MM.1S (cell line): Measurements from ENCODE around the gene SELENON.

ENCODE experiments used
- DNase-seq: peaks from one replicate; pipeline ENCODE4 v3.0.0-alpha.2; 2015
- H2AFZ ChIP-seq: fragments of 300-600 bp; sonication (generic); 2 replicates; pipeline ENCODE4 v1.6.0; 2016; ENCODE audit warnings: antibody characterized with exemption, low read length
- H3F3A ChIP-seq: fragments of 300-600 bp; sonication (generic); 2 replicates; pipeline ENCODE4 v1.6.1; 2016; ENCODE audit warnings: mild to moderate bottlenecking, antibody characterized with exemption, low read length, moderate library complexity, mixed read lengths; ENCODE audit not compliant: insufficient read depth
- H3K27ac ChIP-seq: fragments of 300-600 bp; sonication (generic); 2 replicates; pipeline ENCODE4 v1.5.1; 2016; ENCODE audit warnings: mild to moderate bottlenecking, low read length
- H3K27me3 ChIP-seq: fragments of 300-600 bp; sonication (generic); replicated peaks from 2 replicates; pipeline ENCODE4 v1.6.0; 2016; ENCODE audit warnings: low read length; ENCODE audit not compliant: insufficient read depth
- H3K36me3 ChIP-seq: fragments of 300-600 bp; sonication (generic); replicated peaks from 2 replicates; pipeline ENCODE4 v1.6.1; 2016; ENCODE audit warnings: mild to moderate bottlenecking, low read length, mixed read lengths; ENCODE audit not compliant: insufficient read depth
- H3K4me1 ChIP-seq: fragments of 300-600 bp; sonication (generic); 2 replicates; pipeline ENCODE4 v1.6.1; 2016; ENCODE audit warnings: low read length, mixed read lengths
- H3K4me2 ChIP-seq: fragments of 300-600 bp; sonication (generic); 2 replicates; pipeline ENCODE4 v1.6.0; 2016; ENCODE audit warnings: low read depth, low read length
- H3K4me3 ChIP-seq: fragments of 300-600 bp; sonication (generic); 2 replicates; pipeline ENCODE4 v1.5.1; 2016; ENCODE audit warnings: low read length, mixed read lengths
- H3K79me2 ChIP-seq: fragments of 300-600 bp; sonication (generic); 2 replicates; pipeline ENCODE4 v1.6.1; 2016; ENCODE audit warnings: mixed run types, low read length, mixed read lengths
- H3K9ac ChIP-seq: fragments of 300-600 bp; sonication (generic); 2 replicates; pipeline ENCODE4 v1.6.1; 2016; ENCODE audit warnings: low read length, mixed read lengths
- H3K9me2 ChIP-seq: fragments of 300-600 bp; sonication (generic); replicated peaks from 2 replicates; pipeline ENCODE4 v1.6.1; 2016; ENCODE audit warnings: mild to moderate bottlenecking, low read length, mixed read lengths; ENCODE audit not compliant: insufficient read depth
- H3K9me3 ChIP-seq: fragments of 300-600 bp; sonication (generic); replicated peaks from 2 replicates; pipeline ENCODE4 v1.6.1; 2016; ENCODE audit warnings: mild to moderate bottlenecking, low read length, mixed read lengths; ENCODE audit not compliant: insufficient read depth
- H4K20me1 ChIP-seq: fragments of 300-600 bp; sonication (generic); 2 replicates; pipeline ENCODE4 v1.6.1; 2016; ENCODE audit warnings: mild to moderate bottlenecking, low read length, moderate library complexity, mixed read lengths; ENCODE audit not compliant: insufficient read depth
- EZH2 ChIP-seq: fragments of 300-600 bp; sonication (generic); optimal IDR thresholded peaks from 2 replicates; pipeline ENCODE3; 2017; ENCODE audit warnings: low read depth, mild to moderate bottlenecking, antibody characterized with exemption, low read length, mixed read lengths
- EZH2phosphoT487 ChIP-seq: fragments of 300-600 bp; sonication (generic); IDR thresholded peaks from 2 replicates; pipeline ENCODE4 v1.6.1; 2018; ENCODE audit warnings: antibody characterized with exemption, low read length
- TF ChIP-seq, protein P1 (sequence below): fragments of 300-600 bp; sonication (generic); IDR thresholded peaks from 2 replicates; pipeline ENCODE4 v1.5.1; 2016; ENCODE audit warnings: antibody characterized with exemption, low read length, mixed read lengths

SELENON gene

DNA sequence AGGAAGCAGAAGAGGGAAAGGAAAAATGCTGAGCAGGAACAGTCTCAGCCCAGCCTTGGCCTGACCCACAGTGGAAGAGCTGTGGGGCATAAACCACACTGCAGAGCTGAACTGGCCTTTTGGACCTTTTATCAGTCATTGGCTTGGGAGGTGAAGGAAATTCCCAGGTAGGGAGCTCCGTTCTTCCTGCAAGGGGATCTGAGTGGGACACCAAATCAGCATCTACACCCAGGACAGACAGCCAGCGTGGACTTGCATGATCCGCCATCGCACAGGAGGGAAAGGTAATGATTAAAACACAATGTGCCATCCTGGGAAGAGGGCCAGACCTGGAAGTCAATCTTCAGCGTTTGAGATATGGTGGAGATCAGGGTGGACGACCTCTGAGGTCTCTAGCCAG lies 18.6 kb downstream of the SELENON start:
- Histone ChIP-seq H2AFZ (no peak overlapping the region), H3K27me3 (no peaks in the 10 kb centered on the region), H3K27ac (no peak overlapping the region), H3K4me3 (no peak overlapping the region), H3K4me1 (peaks cover 11% of the 10 kb centered on the region), H3K79me2 (peaks cover 19% of the 10 kb centered on the region), H3K36me3 (no peaks in the 10 kb centered on the region), H4K20me1 (no peaks in the 10 kb centered on the region), H3K4me2 (peak overlapping the region; percentile 91; the same call in 1 of the 2 replicates), H3F3A (peaks cover 15% of the 10 kb centered on the region; the same call in 1 of the 2 replicates), H3K9me2 (no peaks in the 10 kb centered on the region), H3K9ac (no peak overlapping the region), H3K9me3 (no peaks in the 10 kb centered on the region)
- TF ChIP-seq EZH2 (no peak), EZH2phosphoT487 (no peak)
- TF ChIP-seq, protein P1, sequence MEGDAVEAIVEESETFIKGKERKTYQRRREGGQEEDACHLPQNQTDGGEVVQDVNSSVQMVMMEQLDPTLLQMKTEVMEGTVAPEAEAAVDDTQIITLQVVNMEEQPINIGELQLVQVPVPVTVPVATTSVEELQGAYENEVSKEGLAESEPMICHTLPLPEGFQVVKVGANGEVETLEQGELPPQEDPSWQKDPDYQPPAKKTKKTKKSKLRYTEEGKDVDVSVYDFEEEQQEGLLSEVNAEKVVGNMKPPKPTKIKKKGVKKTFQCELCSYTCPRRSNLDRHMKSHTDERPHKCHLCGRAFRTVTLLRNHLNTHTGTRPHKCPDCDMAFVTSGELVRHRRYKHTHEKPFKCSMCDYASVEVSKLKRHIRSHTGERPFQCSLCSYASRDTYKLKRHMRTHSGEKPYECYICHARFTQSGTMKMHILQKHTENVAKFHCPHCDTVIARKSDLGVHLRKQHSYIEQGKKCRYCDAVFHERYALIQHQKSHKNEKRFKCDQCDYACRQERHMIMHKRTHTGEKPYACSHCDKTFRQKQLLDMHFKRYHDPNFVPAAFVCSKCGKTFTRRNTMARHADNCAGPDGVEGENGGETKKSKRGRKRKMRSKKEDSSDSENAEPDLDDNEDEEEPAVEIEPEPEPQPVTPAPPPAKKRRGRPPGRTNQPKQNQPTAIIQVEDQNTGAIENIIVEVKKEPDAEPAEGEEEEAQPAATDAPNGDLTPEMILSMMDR, result no peak
- DNase-seq, result no peak

DNA sequence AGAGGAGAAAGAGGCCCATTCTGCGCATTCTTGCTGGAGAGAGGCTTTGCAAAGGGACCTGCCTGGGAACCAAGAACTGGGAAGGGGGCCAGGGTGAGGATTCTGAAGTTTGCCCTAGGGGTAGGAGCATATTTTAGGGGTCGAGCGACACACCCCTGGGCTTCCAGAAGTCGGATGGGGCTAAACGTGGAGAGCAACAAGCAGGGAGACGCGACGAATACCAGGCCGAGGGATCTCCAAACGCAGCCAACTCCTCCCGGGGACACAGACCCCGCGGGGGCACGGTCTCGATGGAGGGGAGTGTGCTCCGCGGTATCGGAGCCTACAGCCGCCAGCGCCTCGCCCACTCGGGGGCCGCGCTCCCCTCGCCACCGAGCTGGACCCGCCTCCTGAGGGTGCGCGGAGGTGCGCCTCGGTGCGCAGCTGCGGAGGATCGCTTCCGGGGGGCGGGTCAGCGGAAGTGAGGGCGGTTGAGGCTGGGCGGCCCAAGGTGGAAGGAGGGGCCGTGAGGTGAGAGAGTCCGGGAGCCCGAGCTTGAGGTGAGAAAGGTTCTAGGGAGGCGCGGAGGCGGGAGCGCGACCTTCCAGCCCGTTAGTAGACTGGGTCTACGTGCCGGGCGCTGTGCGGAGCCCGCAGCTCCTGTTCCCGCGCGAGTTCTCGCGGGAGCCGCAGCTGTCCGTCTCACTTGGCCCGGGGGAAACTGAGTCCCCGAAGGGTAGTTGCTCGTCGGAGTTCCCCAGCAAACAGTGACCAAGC lies 19.7 kb downstream of the SELENON start, which contains the start of gene MTFR1L:
MTFR1L (plus strand) TSS at position 464 of the 756 bp plus-strand sequence. CDS start 3,151 bp downstream, outside the sequence.
- peak within 1 kb of the TSS; percentile 78; the same call in 1 of the 2 replicates for H3K27ac ChIP-seq
- peaks cover 15% of the 10 kb centered on the region; the same call in 1 of the 2 replicates for H3F3A ChIP-seq
- peak; percentile 94 for DNase-seq

DNA sequence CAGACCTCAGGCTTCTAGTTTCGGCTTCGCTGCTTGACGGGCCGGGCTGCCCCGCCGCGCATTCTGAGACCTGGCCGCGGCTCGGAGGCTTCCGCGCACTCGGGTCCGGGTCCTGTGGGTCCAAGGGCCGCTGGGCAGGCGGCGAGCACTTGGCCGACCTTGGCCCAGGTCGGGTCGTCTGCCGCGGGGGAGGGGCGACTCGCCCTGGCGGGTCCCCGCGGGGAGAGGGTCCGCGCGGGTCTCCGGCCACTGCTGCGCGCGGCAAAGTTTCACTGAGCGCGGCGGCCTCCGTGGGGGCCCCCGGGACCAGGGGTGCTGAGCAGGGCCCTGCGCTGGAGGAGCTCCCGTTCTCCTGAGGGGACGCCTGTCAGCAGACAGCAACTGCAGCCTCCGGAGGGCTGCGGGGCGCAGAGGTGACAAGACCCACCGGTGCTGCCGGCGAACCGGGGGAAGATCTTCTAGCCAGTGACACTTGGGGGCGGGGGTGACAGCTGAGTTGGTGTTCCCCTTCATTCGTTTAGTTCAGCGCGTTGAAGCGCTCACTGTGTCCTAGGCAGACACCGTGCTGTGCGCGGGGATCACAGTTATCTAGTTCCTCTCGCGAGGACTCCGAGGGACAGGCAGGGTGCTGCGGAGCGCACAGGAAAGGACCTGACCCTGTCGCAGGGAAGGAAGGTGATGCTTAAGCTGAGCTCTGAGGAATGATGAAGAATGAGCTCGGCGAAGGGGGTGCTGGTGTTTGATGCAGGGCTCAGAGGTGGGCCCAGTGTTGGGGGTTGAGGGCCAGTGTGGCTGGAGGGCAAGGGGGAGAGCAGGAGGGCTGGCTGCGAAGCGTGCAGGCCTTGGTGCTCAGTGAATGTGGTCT lies 20.5 kb downstream of the SELENON start:
- Histone ChIP-seq H3K27ac (peak overlapping the region; percentile 78; the same call in 1 of the 2 replicates), H3K4me1 (peaks cover 11% of the 10 kb centered on the region), H3K36me3 (no peaks in the 10 kb centered on the region), H3K4me2 (peak overlapping the region; percentile 91), H3K79me2 (peaks cover 19% of the 10 kb centered on the region), H3K9ac (peak overlapping the region; percentile 82), H3K27me3 (no peaks in the 10 kb centered on the region), H4K20me1 (no peaks in the 10 kb centered on the region), H3K9me3 (no peaks in the 10 kb centered on the region), H3K9me2 (no peaks in the 10 kb centered on the region), H2AFZ (peak overlapping the region; percentile 91), H3K4me3 (peak overlapping the region; percentile 69), H3F3A (peaks cover 15% of the 10 kb centered on the region; the same call in 1 of the 2 replicates)
- DNase-seq, result peak; percentile 73
- TF ChIP-seq EZH2 (no peak), EZH2phosphoT487 (no peak)
- TF ChIP-seq, protein P1, result no peak

More for the DNA sequence above, 19.7 kb downstream of the SELENON start, which contains the start of gene MTFR1L:
- H2AFZ ChIP-seq, result peak within 1 kb of the TSS; percentile 91
- H3K27me3 ChIP-seq, result no peaks in the 10 kb centered on the region
- TF ChIP-seq, protein P1, result no peak
- TF ChIP-seq EZH2phosphoT487, result no peak
- TF ChIP-seq EZH2, result no peak
- peaks cover 19% of the 10 kb centered on the region for H3K79me2 ChIP-seq
- H3K9me2 ChIP-seq, result no peaks in the 10 kb centered on the region
- peak within 1 kb of the TSS; percentile 82 for H3K9ac ChIP-seq
- H3K36me3 ChIP-seq, result no peaks in the 10 kb centered on the region
- H3K9me3 ChIP-seq, result no peaks in the 10 kb centered on the region
- peak within 1 kb of the TSS; percentile 69 for H3K4me3 ChIP-seq
- peak within 1 kb of the TSS; percentile 91 for H3K4me2 ChIP-seq
- no peaks in the 10 kb centered on the region for H4K20me1 ChIP-seq
- peaks cover 11% of the 10 kb centered on the region for H3K4me1 ChIP-seq
